Panc1 (cell line): ENCODE data around the gene PIP4K2A. TPM values are rescaled to one million over a fixed set of nuclear protein-coding genes. Genes with fewer than 3 reads are reported as not detected.
"Not testable (repeated sequence)": the region's sequence is repeated elsewhere in the genome, so short reads cannot be mapped to it uniquely, and the experiment has no call there.

Experiments
- ATAC-seq: fragments of 200-7000 bp; cut with Tn5 transposase; 2 replicates; pipeline ENCODE4 v1.9.1; 2020; ENCODE audit warnings: mild to moderate bottlenecking, moderate library complexity
- BruUV-seq: library from RNA; stranded (reverse); fragments of 400-500 nt; replicated peaks from 2 replicates; lab custom pipeline; 2021; lab: Mats Ljungman, UMichigan
- CTCF ChIA-PET: fragments of 300-600 bp; sonication (Branson Sonifier 250); formaldehyde crosslinking; loops from one replicate; lab custom pipeline; 2022; ENCODE audit warnings: antibody characterized with exemption; lab: Charles Lee
- POLR2A ChIA-PET: fragments of 300-600 bp; sonication (Branson Sonifier 250); formaldehyde crosslinking; loops from one replicate; lab custom pipeline; 2022; ENCODE audit warnings: antibody characterized with exemption; lab: Charles Lee
- DNase-seq: peaks from one replicate; pipeline ENCODE4 v3.0.0-alpha.2; 2010; ENCODE audit warnings: low read depth, low spot score
- H3K27ac ChIP-seq: 2 replicates; pipeline ENCODE4 v1.5.1; 2011; ENCODE audit warnings: mild to moderate bottlenecking, low read length, inconsistent platforms
- H3K27me3 ChIP-seq: fragments of 200-500 bp; sonication (Bioruptor generic); 2 replicates; pipeline ENCODE4 v1.6.0; 2014; ENCODE audit warnings: low read length, inconsistent platforms; ENCODE audit not compliant: control insufficient read depth, insufficient read depth
- H3K36me3 ChIP-seq: fragments of 200-500 bp; sonication (Bioruptor generic); 2 replicates; pipeline ENCODE4 v1.5.1; 2014; ENCODE audit warnings: inconsistent platforms, mild to moderate bottlenecking, low read length, moderate library complexity; ENCODE audit not compliant: control insufficient read depth, insufficient read depth
- H3K4me1 ChIP-seq: 2 replicates; pipeline ENCODE4 v1.5.1; 2011; ENCODE audit warnings: inconsistent platforms, mild to moderate bottlenecking, low read length, moderate library complexity; ENCODE audit not compliant: control insufficient read depth, insufficient read depth
- H3K4me3 ChIP-seq, 2 experiments: 2 replicates each; pipeline ENCODE4 v1.5.1; 2011 to 2012; ENCODE audit warnings: low read depth in 2 of 2, low read length in 2 of 2, mild to moderate bottlenecking in 2 of 2, inconsistent platforms in 1 of 2, moderate library complexity in 1 of 2
- H3K9me3 ChIP-seq: fragments of 200-500 bp; sonication (Bioruptor generic); 2 replicates; pipeline ENCODE4 v1.5.1; 2014; ENCODE audit warnings: low read depth, mild to moderate bottlenecking, inconsistent platforms, low read length, moderate library complexity; ENCODE audit not compliant: control insufficient read depth, insufficient read depth
- POLR2AphosphoS5 ChIP-seq: IDR thresholded peaks from 2 replicates; pipeline ENCODE4 v1.6.1; 2012; ENCODE audit warnings: mild to moderate bottlenecking, low read depth, low read length, moderate library complexity
- SIN3A ChIP-seq: IDR thresholded peaks from 2 replicates; pipeline ENCODE4 v1.6.1; 2012; ENCODE audit warnings: low read depth, mild to moderate bottlenecking, low read length, moderate library complexity, borderline replicate concordance; ENCODE audit not compliant: insufficient read depth
- TCF7L2 ChIP-seq: IDR thresholded peaks from 2 replicates; pipeline ENCODE4 v1.6.1; 2011; ENCODE audit warnings: mild to moderate bottlenecking, low read depth, low read length, inconsistent platforms
- in situ Hi-C: cut with HindIII; loops from 2 replicates; pipeline ENCODE4 v1.10.0; 2016; ENCODE audit warnings: low sequenced_read_pairs, low pct_unique_long_range_greater_than_20kb
- intact Hi-C: fragments of 100-400 bp; cut with micrococcal nuclease; formaldehyde crosslinking; loops from one replicate; pipeline ENCODE4 v1.10.0; 2022; ENCODE audit not compliant: unreplicated experiment
- total RNA-seq: library from RNA; stranded (reverse); gene quantifications from one replicate; pipeline ENCODE4 v1.2.1, GENCODE V29; 2021; ENCODE audit not compliant: unreplicated experiment
- TF ChIP-seq, protein P1 (sequence below), 2 experiments: IDR thresholded peaks; 2 replicates each; pipeline ENCODE4 v1.6.1; 2011 to 2012; ENCODE audit warnings: low read depth in 2 of 2, control low read depth in 1 of 2, low read length in 1 of 2, mild to moderate bottlenecking in 1 of 2, moderate library complexity in 1 of 2; ENCODE audit not compliant: insufficient read depth in 1 of 2
- TF ChIP-seq, protein P2 (sequence below): fragments of 450-650 bp; IDR thresholded peaks from 2 replicates; pipeline ENCODE4 v1.5.1; 2017; ENCODE audit warnings: mild to moderate bottlenecking

The PIP4K2A gene
- total RNA-seq, 1 experiment from 2014 or later, result 25.2 TPM

DNA sequence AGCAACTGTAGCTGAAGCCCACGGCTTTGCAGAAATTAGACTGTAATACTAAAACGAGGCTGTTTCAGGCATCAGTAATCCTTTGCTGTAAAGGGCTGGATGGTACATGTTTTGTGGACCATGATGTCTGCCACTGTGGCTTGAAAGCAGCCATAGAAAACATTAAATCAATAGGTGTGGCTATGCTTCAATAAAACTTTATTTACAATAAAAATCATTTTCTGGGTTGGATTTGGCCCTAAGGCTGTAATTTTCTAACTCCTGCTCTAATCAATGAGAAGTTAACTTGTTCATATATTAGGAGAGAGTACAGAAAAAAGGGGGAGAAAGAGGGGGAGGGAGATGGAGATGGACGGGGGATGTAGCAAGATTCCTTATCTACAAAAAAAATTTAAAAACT lies 183.4 kb downstream of the PIP4K2A start:
- Histone ChIP-seq H3K9me3 (no peaks in the 10 kb centered on the region), H3K4me1 (no peaks in the 10 kb centered on the region), H3K36me3 (no peaks in the 10 kb centered on the region), H3K4me3 (no peak overlapping the region), H3K27me3 (no peaks in the 10 kb centered on the region), H3K27ac (no peak overlapping the region)
- intact Hi-C loops (no loop called here), in situ Hi-C loops (no loop called here)
- DNase-seq (no peak), ATAC-seq (no peak)
- TF ChIP-seq, protein P1, sequence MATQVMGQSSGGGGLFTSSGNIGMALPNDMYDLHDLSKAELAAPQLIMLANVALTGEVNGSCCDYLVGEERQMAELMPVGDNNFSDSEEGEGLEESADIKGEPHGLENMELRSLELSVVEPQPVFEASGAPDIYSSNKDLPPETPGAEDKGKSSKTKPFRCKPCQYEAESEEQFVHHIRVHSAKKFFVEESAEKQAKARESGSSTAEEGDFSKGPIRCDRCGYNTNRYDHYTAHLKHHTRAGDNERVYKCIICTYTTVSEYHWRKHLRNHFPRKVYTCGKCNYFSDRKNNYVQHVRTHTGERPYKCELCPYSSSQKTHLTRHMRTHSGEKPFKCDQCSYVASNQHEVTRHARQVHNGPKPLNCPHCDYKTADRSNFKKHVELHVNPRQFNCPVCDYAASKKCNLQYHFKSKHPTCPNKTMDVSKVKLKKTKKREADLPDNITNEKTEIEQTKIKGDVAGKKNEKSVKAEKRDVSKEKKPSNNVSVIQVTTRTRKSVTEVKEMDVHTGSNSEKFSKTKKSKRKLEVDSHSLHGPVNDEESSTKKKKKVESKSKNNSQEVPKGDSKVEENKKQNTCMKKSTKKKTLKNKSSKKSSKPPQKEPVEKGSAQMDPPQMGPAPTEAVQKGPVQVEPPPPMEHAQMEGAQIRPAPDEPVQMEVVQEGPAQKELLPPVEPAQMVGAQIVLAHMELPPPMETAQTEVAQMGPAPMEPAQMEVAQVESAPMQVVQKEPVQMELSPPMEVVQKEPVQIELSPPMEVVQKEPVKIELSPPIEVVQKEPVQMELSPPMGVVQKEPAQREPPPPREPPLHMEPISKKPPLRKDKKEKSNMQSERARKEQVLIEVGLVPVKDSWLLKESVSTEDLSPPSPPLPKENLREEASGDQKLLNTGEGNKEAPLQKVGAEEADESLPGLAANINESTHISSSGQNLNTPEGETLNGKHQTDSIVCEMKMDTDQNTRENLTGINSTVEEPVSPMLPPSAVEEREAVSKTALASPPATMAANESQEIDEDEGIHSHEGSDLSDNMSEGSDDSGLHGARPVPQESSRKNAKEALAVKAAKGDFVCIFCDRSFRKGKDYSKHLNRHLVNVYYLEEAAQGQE (IDR thresholded peaks at IDR 0.05; ENCODE audit: insufficient read depth in 1 of 2, low read depth in 2 of 2, low read length in 1 of 2), result no peak
- no peak for TF ChIP-seq POLR2AphosphoS5
- no peak for TF ChIP-seq TCF7L2
- TF ChIP-seq SIN3A, result no peak
- TF ChIP-seq, protein P2, sequence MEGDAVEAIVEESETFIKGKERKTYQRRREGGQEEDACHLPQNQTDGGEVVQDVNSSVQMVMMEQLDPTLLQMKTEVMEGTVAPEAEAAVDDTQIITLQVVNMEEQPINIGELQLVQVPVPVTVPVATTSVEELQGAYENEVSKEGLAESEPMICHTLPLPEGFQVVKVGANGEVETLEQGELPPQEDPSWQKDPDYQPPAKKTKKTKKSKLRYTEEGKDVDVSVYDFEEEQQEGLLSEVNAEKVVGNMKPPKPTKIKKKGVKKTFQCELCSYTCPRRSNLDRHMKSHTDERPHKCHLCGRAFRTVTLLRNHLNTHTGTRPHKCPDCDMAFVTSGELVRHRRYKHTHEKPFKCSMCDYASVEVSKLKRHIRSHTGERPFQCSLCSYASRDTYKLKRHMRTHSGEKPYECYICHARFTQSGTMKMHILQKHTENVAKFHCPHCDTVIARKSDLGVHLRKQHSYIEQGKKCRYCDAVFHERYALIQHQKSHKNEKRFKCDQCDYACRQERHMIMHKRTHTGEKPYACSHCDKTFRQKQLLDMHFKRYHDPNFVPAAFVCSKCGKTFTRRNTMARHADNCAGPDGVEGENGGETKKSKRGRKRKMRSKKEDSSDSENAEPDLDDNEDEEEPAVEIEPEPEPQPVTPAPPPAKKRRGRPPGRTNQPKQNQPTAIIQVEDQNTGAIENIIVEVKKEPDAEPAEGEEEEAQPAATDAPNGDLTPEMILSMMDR, result no peak
- ChIA-PET CTCF (no interaction called here), POLR2A (no interaction called here)
- BruUV-seq, result no TSS peak

DNA sequence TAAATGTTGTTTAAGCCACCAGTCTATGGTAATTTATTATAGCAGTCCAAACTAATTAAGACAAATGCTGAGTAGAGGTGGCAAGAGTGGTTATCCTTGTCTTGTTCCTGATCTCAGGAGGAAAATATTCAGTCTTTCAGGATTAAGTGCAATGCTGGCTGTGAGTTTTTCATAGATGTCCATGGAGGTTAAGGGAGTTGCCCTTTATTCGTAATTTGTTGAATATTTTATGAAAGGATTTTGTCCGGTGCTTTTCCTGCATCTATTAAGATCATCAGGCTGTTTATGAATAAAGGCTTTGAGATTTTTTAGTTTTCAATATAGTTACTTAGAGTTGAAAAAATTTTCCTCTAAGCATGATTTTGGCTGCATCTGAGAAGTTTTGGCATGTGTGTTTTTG lies 186.9 kb downstream of the PIP4K2A start:
- no peak overlapping the region for H3K4me3 ChIP-seq
- in situ Hi-C loops (no loop called here), intact Hi-C loops (no loop called here)
- TF ChIP-seq, protein P1 (IDR thresholded peaks at IDR 0.05; ENCODE audit: insufficient read depth in 1 of 2, low read depth in 2 of 2, low read length in 1 of 2), result no peak
- TF ChIP-seq POLR2AphosphoS5, result no peak
- TF ChIP-seq, protein P2, result no peak
- POLR2A ChIA-PET, result no interaction called here
- no peaks in the 10 kb centered on the region for H3K4me1 ChIP-seq
- no peaks in the 10 kb centered on the region for H3K36me3 ChIP-seq
- no peak for DNase-seq
- ATAC-seq, result no peak
- H3K27ac ChIP-seq, result no peak overlapping the region
- CTCF ChIA-PET, result no interaction called here
- H3K27me3 ChIP-seq, result no peaks in the 10 kb centered on the region
- no TSS peak for BruUV-seq
- no peaks in the 10 kb centered on the region for H3K9me3 ChIP-seq

DNA sequence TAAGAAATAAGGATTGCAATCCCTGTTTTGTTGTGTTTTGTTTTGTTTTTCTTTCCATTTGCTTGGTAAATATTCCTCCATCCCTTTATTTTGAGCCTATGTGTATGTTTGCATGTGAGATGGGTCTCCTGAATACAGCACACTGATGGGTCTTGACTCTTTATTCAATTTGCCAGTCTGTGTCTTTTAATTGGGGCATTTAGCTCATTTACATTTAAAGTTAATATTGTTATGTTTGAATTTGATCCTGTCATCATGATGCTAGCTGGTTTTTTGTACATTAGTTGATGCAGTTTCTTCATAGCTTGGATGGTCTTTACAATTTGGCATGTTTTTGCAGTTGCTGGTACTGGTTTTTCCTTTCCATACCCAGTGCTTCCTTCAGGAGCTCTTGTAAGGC lies 190.0 kb downstream of the PIP4K2A start:
- POLR2A ChIA-PET, CTCF ChIA-PET: not testable (repeated sequence)

DNA sequence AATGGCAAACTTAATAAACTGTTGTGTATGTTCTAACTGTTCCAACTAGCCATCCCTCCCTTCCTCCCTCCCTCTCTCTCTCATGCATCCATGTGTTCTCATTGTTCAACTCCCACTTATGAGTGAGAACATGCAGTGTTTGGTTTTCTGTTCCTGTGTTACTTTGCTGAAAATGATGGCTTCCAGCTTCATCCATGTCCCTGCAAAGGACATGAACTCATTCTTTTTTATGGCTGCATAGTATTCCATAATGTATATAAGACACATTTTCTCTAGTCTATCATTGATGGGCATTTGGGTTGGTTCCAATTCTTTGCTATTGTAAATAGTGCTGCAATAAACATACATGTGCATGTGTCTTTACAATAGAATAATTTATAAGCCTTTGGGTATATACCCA lies 193.7 kb downstream of the PIP4K2A start:
- H3K9me3 ChIP-seq, H3K4me3 ChIP-seq, in situ Hi-C loops, DNase-seq, BruUV-seq, ATAC-seq, H3K27ac ChIP-seq, intact Hi-C loops, H3K27me3 ChIP-seq, H3K4me1 ChIP-seq, CTCF ChIA-PET, H3K36me3 ChIP-seq, POLR2A ChIA-PET: not testable (repeated sequence)

More for the DNA sequence above, 190.0 kb downstream of the PIP4K2A start:
- H3K36me3 ChIP-seq, in situ Hi-C loops, BruUV-seq, H3K27ac ChIP-seq, ATAC-seq, H3K4me1 ChIP-seq, DNase-seq, H3K9me3 ChIP-seq, H3K27me3 ChIP-seq, H3K4me3 ChIP-seq, intact Hi-C loops: not testable (repeated sequence)
